PFSK-1 (cell line): ENCODE data around the gene KCNG4.

Experiments used
- FOXP2 ChIP-seq: optimal IDR thresholded peaks from 2 replicates; pipeline ENCODE3; 2011; ENCODE audit warnings: borderline replicate concordance, control low read depth, inconsistent platforms; ENCODE audit not compliant: insufficient read depth; ENCODE audit errors: extremely low read length, extremely low read depth
- POLR2AphosphoS5 ChIP-seq: IDR thresholded peaks from 2 replicates; pipeline ENCODE4 v1.6.1; 2012; ENCODE audit warnings: low read depth, mild to moderate bottlenecking, control low read depth, low read length, moderate library complexity
- SIN3A ChIP-seq: IDR thresholded peaks from 2 replicates; pipeline ENCODE4 v1.6.1; 2012; ENCODE audit warnings: mild to moderate bottlenecking, low read length, moderate library complexity, borderline replicate concordance; ENCODE audit not compliant: insufficient read depth
- TAF1 ChIP-seq: IDR thresholded peaks from 2 replicates; pipeline ENCODE4 v1.6.1; 2012; ENCODE audit warnings: low read length, control low read depth, borderline replicate concordance; ENCODE audit not compliant: insufficient read depth
- TF ChIP-seq, protein P1 (sequence below), 2 experiments: IDR thresholded peaks; 2 replicates each; pipeline versions ENCODE4 v1.6.1 to v1.8.0; 2011 to 2012; ENCODE audit warnings: low read depth in 2 of 2, low read length in 2 of 2, control low read depth in 1 of 2, inconsistent platforms in 1 of 2, mild to moderate bottlenecking in 1 of 2, moderate library complexity in 1 of 2; ENCODE audit not compliant: insufficient read depth in 1 of 2

The KCNG4 gene

GRCh38 chr16:84181144-84181915, 58.5 kb downstream of the KCNG4 start:
- TF ChIP-seq SIN3A, result no peak
- no peak for TF ChIP-seq TAF1
- TF ChIP-seq POLR2AphosphoS5, result no peak
- no peak for TF ChIP-seq FOXP2
- TF ChIP-seq, protein P1, sequence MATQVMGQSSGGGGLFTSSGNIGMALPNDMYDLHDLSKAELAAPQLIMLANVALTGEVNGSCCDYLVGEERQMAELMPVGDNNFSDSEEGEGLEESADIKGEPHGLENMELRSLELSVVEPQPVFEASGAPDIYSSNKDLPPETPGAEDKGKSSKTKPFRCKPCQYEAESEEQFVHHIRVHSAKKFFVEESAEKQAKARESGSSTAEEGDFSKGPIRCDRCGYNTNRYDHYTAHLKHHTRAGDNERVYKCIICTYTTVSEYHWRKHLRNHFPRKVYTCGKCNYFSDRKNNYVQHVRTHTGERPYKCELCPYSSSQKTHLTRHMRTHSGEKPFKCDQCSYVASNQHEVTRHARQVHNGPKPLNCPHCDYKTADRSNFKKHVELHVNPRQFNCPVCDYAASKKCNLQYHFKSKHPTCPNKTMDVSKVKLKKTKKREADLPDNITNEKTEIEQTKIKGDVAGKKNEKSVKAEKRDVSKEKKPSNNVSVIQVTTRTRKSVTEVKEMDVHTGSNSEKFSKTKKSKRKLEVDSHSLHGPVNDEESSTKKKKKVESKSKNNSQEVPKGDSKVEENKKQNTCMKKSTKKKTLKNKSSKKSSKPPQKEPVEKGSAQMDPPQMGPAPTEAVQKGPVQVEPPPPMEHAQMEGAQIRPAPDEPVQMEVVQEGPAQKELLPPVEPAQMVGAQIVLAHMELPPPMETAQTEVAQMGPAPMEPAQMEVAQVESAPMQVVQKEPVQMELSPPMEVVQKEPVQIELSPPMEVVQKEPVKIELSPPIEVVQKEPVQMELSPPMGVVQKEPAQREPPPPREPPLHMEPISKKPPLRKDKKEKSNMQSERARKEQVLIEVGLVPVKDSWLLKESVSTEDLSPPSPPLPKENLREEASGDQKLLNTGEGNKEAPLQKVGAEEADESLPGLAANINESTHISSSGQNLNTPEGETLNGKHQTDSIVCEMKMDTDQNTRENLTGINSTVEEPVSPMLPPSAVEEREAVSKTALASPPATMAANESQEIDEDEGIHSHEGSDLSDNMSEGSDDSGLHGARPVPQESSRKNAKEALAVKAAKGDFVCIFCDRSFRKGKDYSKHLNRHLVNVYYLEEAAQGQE (IDR thresholded peaks at IDR 0.05; ENCODE audit: insufficient read depth in 1 of 2, low read depth in 2 of 2, low read length in 2 of 2), result no peak

DNA sequence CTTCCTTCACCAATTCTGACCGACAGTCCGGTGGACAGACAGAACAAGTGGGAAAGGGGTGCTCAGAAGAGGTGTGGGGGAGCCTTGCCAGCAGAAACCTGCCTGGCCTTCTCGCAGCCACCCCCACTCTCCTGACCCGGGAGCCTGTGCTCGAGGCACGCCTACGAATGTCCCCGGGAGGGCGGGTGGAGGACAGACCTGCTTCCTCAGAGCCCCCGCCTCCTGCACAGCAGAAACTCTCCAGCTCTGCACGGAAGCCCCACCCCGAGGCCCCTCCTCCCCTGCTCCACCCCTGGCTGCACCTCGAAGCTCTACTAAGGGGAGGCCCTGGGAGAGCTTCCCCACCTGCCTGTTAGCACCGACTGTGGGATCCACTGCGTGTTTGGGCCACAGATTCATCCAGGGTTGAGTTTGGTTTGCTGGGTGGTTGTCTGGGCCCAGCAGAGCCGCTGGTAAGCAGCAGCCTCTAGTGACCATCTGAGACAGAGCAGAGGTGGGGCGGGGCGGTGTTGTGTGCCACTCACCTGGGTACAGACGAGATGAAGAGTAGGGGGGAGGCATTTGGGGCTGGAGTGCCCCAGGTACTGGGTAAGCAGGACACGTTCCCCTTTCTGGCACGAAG, 59.2 kb downstream of the KCNG4 start:
- TF ChIP-seq POLR2AphosphoS5 (no peak), FOXP2 (no peak), SIN3A (no peak), TAF1 (no peak)
- TF ChIP-seq, protein P1 (IDR thresholded peaks at IDR 0.05; ENCODE audit: insufficient read depth in 1 of 2, low read depth in 2 of 2, low read length in 2 of 2), result no peak

DNA sequence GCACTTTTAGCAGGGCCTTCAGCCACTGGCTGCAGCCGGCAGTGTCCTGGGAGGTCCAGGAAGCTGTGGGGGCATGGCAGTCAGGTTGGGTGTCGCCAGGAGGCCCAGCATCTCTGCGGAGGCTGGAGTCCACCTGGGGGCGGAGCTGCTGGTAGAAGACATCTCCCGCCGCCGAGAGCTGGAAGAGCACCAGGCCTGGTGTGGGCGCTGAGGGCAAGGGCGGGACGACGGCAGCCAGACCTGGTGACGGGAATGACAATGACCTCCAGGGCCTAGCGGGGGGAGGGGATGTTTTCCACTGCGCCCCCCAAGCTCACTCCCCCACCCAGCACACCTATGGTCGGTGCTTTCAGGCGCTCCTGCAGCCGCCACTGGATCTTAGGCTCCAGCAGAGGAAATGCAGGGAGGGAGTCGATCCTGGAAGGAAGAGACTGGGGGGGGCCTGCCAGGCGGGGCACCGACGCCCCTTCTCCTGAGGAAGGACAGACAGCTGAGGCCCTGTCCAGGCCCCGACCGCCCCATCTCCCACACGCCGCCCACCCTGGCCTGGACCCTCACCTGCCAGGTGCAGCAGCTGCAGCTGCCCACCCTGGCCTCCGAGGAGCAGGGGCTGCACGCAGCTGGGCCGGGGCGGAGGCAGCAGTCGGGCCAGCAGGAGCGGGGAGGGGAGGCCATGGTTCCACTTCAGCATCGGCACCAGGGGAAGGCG, 60.0 kb downstream of the KCNG4 start:
- TF ChIP-seq SIN3A, result no peak

- no peak for TF ChIP-seq POLR2AphosphoS5
- TF ChIP-seq, protein P1 (IDR thresholded peaks at IDR 0.05; ENCODE audit: insufficient read depth in 1 of 2, low read depth in 2 of 2, low read length in 2 of 2), result no peak
- no peak for TF ChIP-seq SIN3A
- no peak for TF ChIP-seq TAF1
- no peak for TF ChIP-seq FOXP2
Measured at GRCh38 chr16:84178892-84179611, 60.8 kb downstream of the KCNG4 start.

DNA sequence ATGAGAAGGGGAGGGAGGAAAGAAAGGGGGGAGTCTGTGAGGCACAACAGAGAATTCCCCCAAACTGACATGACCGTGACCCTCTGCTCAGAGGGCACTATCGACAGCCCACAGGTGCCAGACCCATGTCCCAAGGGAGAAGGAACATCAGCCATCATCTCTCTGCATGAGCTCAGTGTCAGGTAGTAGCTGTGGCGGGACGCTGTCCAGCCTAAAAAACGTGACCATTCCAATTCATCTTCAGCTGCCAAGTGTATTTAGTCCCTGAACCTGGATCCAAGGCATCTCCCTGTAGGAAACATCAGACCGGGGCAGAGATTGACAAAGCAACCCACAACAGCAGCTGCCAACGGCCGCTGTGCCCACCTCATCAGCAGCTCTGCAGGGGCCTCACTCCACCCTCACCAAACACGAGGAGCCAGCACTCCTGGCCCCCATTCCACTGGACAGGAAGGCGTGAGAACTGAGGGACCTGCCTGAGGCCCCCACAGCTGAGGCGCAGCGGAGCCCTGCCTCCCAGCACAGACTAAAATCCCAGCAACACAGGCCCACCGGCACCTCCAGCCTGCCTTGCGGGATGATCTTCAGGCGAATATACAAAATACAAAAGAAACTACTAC, 61.6 kb downstream of the KCNG4 start:
- TF ChIP-seq, protein P1 (IDR thresholded peaks at IDR 0.05; ENCODE audit: insufficient read depth in 1 of 2, low read depth in 2 of 2, low read length in 2 of 2), result 0 out of 4 replicates have a peak, but pooled peaks of 1 of the 2 experiments have one; percentile 36
- no peak for TF ChIP-seq FOXP2
